Esophagus squamous epithelium (tissue), 4 donors: ENCODE data around the gene GRAMD2A.

Source experiments
- POLR2A ChIP-seq, 4 donors: fragments of 450-650 bp; IDR thresholded peaks; one replicate each; pipeline ENCODE4 v1.6.1; 2017; ENCODE audit warnings: antibody characterized with exemption in 4 of 4, mild to moderate bottlenecking in 4 of 4, moderate library complexity in 3 of 4
- TF ChIP-seq, protein P1 (sequence below), 6 experiments: fragments of 450-650 bp in 4 of 6; fragments of 200-600 bp in 2 of 6; sonication (generic) in 2 of 6; IDR thresholded peaks; one replicate each; pipeline ENCODE4 v1.5.1; 2016 to 2019; ENCODE audit warnings: antibody characterized with exemption in 6 of 6, mild to moderate bottlenecking in 4 of 6, moderate library complexity in 4 of 6

- TF ChIP-seq, protein P1, sequence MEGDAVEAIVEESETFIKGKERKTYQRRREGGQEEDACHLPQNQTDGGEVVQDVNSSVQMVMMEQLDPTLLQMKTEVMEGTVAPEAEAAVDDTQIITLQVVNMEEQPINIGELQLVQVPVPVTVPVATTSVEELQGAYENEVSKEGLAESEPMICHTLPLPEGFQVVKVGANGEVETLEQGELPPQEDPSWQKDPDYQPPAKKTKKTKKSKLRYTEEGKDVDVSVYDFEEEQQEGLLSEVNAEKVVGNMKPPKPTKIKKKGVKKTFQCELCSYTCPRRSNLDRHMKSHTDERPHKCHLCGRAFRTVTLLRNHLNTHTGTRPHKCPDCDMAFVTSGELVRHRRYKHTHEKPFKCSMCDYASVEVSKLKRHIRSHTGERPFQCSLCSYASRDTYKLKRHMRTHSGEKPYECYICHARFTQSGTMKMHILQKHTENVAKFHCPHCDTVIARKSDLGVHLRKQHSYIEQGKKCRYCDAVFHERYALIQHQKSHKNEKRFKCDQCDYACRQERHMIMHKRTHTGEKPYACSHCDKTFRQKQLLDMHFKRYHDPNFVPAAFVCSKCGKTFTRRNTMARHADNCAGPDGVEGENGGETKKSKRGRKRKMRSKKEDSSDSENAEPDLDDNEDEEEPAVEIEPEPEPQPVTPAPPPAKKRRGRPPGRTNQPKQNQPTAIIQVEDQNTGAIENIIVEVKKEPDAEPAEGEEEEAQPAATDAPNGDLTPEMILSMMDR (IDR thresholded peaks at IDR 0.05) = peak; percentile 79 to 91 (median 83)
- TF ChIP-seq POLR2A (IDR thresholded peaks at IDR 0.05) = no peak
Measured at GRCh38 chr15:72155635-72156616, 41.7 kb downstream of the GRAMD2A start.
